Measurements from ENCODE around the gene TBX1. TPM values are rescaled to one million over a fixed set of nuclear protein-coding genes. Genes with fewer than 3 reads are reported as not detected.

Gene TBX1
- total and polyA plus RNA-seq, 2 of the 8 experiments (the other 6 are each of a cell fraction or from before 2014, with no cell fraction given), result 0.28 TPM; not detected in 1

GRCh38 chr22:19742160-19743066 lies 18.2 kb upstream of the TBX1 start:
- no peak overlapping the region for H3K56ac ChIP-seq (replicated peaks; ENCODE audit: insufficient read length, low read depth, low read length)
- no peak overlapping the region for H3K23ac ChIP-seq (ENCODE audit: insufficient read length)
- WGBS, 2 experiments (ENCODE audit: extremely low coverage in 1 of 2, insufficient coverage in 1 of 2, insufficient read length in 1 of 2, insufficient replicate concordance in 2 of 2, low coverage in 1 of 2, low lambda C conversion rate in 2 of 2, missing lambda C conversion rate in 1 of 2), result 91% methylated on average over 20 of the region's 21 CpGs; no CpG with 5 or more reads in 1 of the 2 experiments
- no peak overlapping the region for H2BK20ac ChIP-seq (ENCODE audit: low read length)
- no peak overlapping the region for H2AFZ ChIP-seq (ENCODE audit: low read length)
- no peak overlapping the region for H3K4me3 ChIP-seq (ENCODE audit: extremely low read depth in 1 of 4, insufficient read depth in 2 of 4, low read depth in 3 of 4, low read length in 4 of 4)
- H3K9ac ChIP-seq (replicated peaks in 1 of 4; ENCODE audit: extremely low read depth in 1 of 4, low read depth in 3 of 4, low read length in 3 of 4), result no peak overlapping the region
- no peak overlapping the region for H2BK120ac ChIP-seq (replicated peaks; ENCODE audit: low read depth, low read length)
- no peaks in the 10 kb centered on the region; the same call in 1 of the 2 replicates for H3K23me2 ChIP-seq (ENCODE audit: low read depth, low read length)
- H3K14ac ChIP-seq (ENCODE audit: insufficient read length), result no peak overlapping the region
- TF ChIP-seq USF2 (IDR thresholded peaks at IDR 0.05; ENCODE audit: low read length), result no peak
- H3K4me2 ChIP-seq (ENCODE audit: insufficient read depth in 1 of 2, low read depth in 2 of 2, low read length in 2 of 2), result no peak overlapping the region
- H3K18ac ChIP-seq (ENCODE audit: extremely low read depth, low read length), result no peak overlapping the region
- no peaks in the 10 kb centered on the region for H3K9me3 ChIP-seq (ENCODE audit: insufficient read depth in 2 of 2, low read depth in 1 of 2, low read length in 1 of 2)
- CTCF ChIA-PET (ENCODE audit: partially characterized antibody), result interaction anchor here (0.7 to 5.0 kb wide), 10 partner anchors 9 to 211 kb away, joined by 3 to 43 read pairs (median 6); partner anchors contain the start of genes GNB1L and RTL10
- H3K4ac ChIP-seq (replicated peaks; ENCODE audit: insufficient read length, low read depth, low read length), result peak overlapping the region; percentile 53
- H3K79me1 ChIP-seq (ENCODE audit: low read depth, low read length), result no peaks in the 10 kb centered on the region
- peak overlapping the region; percentile 3; the same call in 1 of the 2 replicates for H4K8ac ChIP-seq (ENCODE audit: extremely low read depth, insufficient read depth, low read length)
- FAIRE-seq (no peak), DNase-seq (ENCODE audit: low read depth in 1 of 2, low spot score in 2 of 2) (no peak)
- no peak overlapping the region for H3K27ac ChIP-seq (ENCODE audit: low read depth, low read length)
- POLR2A ChIA-PET (ENCODE audit: partially characterized antibody), result no interaction called here
- no peak overlapping the region for H4K91ac ChIP-seq (replicated peaks; ENCODE audit: insufficient read length, low read length)
- no peaks in the 10 kb centered on the region for H3K79me2 ChIP-seq (ENCODE audit: control insufficient read depth in 1 of 2, insufficient read depth in 2 of 2, low read length in 2 of 2)
- 0 out of 2 replicates have a peak overlapping the region, but pooled peaks have one; percentile 17 for H2BK12ac ChIP-seq (ENCODE audit: low read depth, low read length)
- no peak overlapping the region for H2AK5ac ChIP-seq (ENCODE audit: low read depth, low read length)
- H2BK15ac ChIP-seq (ENCODE audit: low read length), result no peak overlapping the region
- no peaks in the 10 kb centered on the region; a peak in 1 of 7 replicates for H3K27me3 ChIP-seq (replicated peaks in 1 of 4; ENCODE audit: control insufficient read depth in 3 of 4, extremely low read depth in 1 of 4, insufficient read depth in 3 of 4, low read length in 3 of 4)
- no peak overlapping the region for H2BK5ac ChIP-seq (ENCODE audit: low read depth, low read length)
- H3K4me1 ChIP-seq (replicated peaks in 1 of 4; ENCODE audit: control insufficient read depth in 3 of 4, insufficient read depth in 4 of 4, low read length in 3 of 4), result peaks cover 0 to 15% (median 2%) of the 10 kb centered on the region in 4 experiments; a peak in 3 of 7 replicates
- H4K5ac ChIP-seq (ENCODE audit: insufficient read length, low read depth, low read length), result no peak overlapping the region
- peaks cover 0 to 1% of the 10 kb centered on the region in 2 experiments for H4K20me1 ChIP-seq (replicated peaks in 1 of 2; ENCODE audit: control insufficient read depth in 1 of 2, insufficient read depth in 2 of 2, low read length in 2 of 2)
- no peaks in the 10 kb centered on the region for H3K36me3 ChIP-seq (ENCODE audit: control insufficient read depth in 2 of 4, insufficient read depth in 4 of 4, low read length in 3 of 4)
